Left lobe of liver (tissue), 2 donors: ENCODE data around the gene SMIM38. TPM values are rescaled to one million over a fixed set of nuclear protein-coding genes. Genes with fewer than 3 reads are reported as not detected.

Experiments used
- ATAC-seq: fragments of 200-7000 bp; cut with Tn5 transposase; one replicate; pipeline ENCODE4 v1.9.1; 2020; ENCODE audit warnings: mild to moderate bottlenecking, moderate library complexity
- DNase-seq: peaks from one replicate; pipeline ENCODE4 v3.0.0-alpha.2; 2020; ENCODE audit warnings: low spot score
- total RNA-seq: library from RNA; stranded (reverse); gene quantifications from one replicate; pipeline ENCODE4 v1.2.1, GENCODE V29; 2021
- donor health status: DM: no; HTN: no; CAD: no; lungs with moderate emphysema.
- donor health status: DM: no; HTN: yes; CAD: no.

SMIM38 gene
- not detected for total RNA-seq

GRCh38 chr11:69155302-69156234 lies at the start of gene SMIM38:
SMIM38 (plus strand) TSS chr11:69155935; CDS start chr11:69157847, 1,912 bp downstream.
- ATAC-seq = no peak
- DNase-seq = no peak

- DNase-seq = no peak
- ATAC-seq = no peak
Measured at GRCh38 chr11:69106031-69106811, 49.5 kb upstream of the SMIM38 start.

DNA sequence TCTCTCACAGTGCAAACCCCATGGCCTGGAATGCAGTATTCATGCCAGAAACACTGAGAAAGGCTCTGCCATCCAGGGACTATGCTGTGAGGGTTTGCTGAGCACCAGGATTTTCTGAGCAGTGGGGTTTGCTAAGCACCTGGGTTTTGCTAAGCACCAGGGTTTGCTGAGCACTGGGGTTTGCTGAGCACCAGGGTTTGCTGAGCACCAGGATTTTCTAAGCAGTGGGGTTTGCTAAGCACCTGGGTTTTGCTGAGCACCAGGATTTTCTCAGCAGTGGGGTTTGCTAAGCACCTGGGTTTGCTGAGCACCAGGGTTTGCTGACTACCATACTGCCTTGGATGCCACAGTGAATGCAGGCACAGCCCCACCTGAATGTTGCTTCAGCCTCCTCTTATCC lies 48.3 kb upstream of the SMIM38 start:
- no peak for DNase-seq

GRCh38 chr11:69108030-69108429 lies 47.7 kb upstream of the SMIM38 start:
- ATAC-seq (no peak), DNase-seq (no peak)

More for the DNA sequence above, 48.3 kb upstream of the SMIM38 start:
- no peak for ATAC-seq

DNA sequence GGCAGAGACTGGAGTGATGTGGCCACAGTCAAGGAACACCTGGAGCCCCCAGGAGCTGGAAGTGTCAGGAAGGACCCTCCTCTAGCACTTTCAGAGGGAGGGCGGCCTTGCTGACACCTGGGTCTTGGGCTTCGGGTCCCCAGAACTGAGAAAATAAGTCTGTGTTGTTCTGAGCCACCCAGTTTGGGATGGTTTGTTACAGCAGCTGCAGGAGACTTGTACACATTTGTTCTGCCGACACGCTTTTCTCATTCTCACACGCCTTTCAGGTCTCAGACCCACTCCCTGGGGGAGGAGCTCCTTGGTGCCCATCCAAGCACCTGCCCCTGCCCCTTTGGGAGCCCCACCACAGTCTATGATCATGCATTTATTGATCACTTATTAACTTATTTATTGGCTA lies 47.2 kb upstream of the SMIM38 start:
- ATAC-seq (no peak), DNase-seq (no peak)

- ATAC-seq (no peak), DNase-seq (no peak)
Measured at GRCh38 chr11:69109101-69109500, 46.6 kb upstream of the SMIM38 start.

- no peak for DNase-seq
Measured at GRCh38 chr11:69110451-69110850, 45.3 kb upstream of the SMIM38 start.

DNA sequence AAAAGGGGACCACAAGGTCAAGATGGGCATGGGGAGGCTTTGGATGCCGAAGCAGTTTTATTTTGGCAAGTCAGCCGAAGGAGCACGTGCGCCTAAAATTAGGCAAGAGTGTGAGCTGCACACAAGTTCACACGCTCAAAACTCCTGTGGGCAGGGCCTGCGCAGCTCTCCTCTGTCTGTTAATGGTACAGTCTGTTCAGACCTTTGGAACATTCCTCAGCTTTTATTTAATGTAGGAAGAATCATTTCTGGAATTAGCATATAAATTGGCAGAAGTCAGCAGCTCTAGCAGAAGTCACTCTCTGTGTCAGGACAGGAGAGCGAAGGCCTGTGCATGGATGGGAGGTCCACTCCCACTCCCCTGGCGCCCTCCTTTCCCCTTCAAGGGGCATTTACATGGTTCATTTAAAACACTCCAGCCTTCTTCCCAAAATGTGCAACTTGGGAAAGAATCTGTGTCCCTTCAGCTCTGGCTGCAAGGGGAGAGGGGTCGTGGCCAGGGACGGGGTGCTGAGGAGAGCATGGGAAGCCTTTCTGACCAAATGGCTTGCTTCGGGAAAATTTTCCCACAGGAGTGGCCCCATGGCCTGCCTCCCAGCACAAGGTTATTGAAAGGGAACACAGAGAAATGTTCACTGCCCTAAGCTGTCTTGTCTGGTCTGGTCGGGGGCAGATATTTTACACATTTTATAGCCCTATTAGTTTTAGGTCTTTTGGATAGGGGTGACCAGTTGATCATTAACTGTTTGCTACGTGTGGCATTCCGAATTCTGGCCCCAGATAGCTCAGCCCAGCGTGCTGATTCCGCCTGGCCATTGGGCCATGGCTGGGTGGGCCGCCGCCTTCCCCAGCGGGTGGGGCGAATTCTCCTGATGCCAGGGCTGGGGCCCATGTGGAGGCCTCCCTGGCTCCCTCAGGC lies 43.9 kb upstream of the SMIM38 start:
- ATAC-seq = no peak
- no peak for DNase-seq

More at GRCh38 chr11:69110451-69110850, 45.3 kb upstream of the SMIM38 start:
- ATAC-seq = no peak

DNA sequence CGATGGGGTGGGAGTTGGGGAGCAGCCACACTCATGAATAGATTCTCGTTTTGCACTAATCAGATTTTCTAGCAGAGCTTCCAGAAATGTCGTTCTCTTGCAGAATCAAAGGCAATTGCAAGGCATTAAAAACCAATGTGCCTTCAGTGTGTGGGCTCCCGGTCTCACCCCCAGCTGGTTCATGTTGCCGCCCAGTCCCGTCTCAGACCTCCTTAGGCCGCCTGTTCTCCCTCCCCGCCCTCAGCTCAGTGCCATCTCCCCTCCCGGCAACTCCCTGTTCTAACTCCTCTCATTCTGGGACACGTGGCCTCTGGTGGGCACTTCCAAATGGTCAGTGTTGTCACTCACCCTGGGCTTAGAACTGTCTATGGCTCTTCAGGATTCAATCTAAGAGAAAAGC lies 42.5 kb upstream of the SMIM38 start:
- DNase-seq (no peak), ATAC-seq (no peak)

GRCh38 chr11:69113646-69114340 lies 41.9 kb upstream of the SMIM38 start:
- ATAC-seq (no peak), DNase-seq (no peak)

GRCh38 chr11:69114362-69114761 lies 41.4 kb upstream of the SMIM38 start:
- no peak for DNase-seq
- ATAC-seq = no peak

DNA sequence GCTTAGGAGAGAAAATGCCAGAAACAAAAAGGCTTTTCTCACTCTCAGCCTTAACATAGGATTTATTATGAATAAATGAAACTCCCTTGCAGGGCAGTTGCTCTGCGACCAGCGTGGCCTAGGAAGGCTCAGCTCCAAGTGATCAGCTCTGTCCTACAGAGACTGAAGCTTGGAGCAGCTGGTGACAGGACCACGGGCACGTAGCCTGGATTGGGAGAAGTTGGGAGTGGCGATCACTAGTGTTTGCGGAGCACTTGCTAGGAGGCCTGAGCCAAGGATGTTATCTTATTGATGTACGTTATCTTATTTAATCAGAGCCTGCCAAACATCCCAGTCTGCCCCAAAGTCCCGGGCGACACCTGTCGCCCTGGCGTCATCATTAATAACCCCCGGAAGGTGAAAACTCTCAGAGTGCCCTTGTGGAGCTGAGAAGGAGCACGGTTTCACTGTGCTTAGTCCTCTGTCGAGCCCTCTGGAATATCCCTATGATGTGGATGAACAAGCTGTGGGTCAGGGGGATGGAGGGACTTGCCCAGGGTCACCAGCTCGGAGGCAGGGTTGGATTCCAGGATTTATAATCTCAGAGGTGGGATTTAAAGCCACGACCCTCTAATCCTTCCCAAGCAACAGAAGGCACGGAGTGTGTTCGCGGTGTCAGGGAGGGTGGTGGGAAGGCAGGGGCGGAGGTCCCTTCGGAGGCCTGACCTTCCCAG lies 40.8 kb upstream of the SMIM38 start:
- DNase-seq (peak; percentile 61), ATAC-seq (peak; percentile 56)

DNA sequence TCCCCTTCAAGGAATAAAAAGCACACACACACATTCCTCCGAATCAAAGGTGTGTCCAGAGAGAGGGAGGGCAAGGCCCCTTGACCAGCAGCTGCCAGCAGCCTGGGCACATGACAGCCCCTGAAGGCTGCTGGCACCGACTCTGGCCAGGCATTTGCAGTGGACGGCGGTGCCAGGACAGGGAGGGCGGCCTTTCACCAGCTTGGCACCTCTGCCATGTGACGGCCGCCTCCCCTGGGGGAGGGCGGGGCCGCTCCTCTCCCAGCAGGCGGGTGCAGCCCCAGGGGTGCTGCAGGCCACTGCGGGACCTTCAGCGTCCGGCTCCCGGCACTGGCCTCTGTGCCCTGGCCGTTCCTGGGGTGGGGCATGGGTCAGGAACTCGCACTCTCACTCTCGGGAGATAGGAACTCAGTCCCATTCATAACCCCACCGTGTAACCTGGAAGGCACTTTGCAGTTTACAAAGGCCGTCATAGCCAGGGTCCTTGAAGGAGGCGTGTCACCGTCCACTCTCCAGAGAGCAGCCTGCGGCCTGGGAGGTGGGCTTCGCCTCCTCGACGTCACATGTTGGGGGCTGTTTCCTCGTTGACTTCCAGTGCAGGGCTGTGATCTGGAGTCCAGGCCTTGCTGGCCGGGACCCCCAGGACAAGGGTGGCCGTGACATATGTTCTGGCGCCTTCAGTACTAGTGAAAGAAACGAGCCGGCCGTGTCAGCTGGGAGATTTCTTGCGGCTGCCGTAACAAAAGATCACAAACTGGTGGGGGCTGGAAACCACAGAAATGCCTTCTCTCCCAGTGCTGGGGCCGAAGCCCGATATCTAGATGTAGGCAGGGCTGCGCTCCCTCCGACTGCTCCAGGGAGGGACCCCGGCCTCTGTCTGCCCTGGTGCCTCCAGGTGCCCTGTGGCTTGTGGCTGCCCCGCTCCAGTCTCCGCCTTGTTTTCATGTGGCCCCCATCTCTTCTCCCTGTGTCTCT lies 39.9 kb upstream of the SMIM38 start:
- ATAC-seq (peak; percentile 95), DNase-seq (peak; percentile 86)

- ATAC-seq (no peak), DNase-seq (no peak)
Measured at GRCh38 chr11:69116671-69117070, 39.1 kb upstream of the SMIM38 start.

DNA sequence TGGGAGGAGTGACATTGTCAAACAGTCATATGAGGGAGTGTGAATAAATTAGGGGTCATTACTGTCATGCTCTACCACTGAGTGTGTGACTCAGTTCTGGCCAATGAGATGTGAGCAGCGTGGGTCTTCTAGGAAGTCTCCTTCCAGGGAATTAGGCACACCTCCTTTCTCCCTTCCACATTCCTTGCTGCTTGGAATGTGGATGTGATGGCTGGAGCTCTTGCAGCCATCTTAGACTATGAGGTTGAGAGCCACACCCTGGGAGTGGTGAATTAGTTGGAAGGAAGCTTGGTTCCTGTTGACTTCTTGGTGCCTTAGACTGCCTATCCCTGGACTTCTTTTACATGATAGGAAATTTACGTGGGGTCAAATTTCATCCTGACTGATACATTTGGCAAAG lies 36.5 kb upstream of the SMIM38 start:
- ATAC-seq (no peak), DNase-seq (no peak)

DNA sequence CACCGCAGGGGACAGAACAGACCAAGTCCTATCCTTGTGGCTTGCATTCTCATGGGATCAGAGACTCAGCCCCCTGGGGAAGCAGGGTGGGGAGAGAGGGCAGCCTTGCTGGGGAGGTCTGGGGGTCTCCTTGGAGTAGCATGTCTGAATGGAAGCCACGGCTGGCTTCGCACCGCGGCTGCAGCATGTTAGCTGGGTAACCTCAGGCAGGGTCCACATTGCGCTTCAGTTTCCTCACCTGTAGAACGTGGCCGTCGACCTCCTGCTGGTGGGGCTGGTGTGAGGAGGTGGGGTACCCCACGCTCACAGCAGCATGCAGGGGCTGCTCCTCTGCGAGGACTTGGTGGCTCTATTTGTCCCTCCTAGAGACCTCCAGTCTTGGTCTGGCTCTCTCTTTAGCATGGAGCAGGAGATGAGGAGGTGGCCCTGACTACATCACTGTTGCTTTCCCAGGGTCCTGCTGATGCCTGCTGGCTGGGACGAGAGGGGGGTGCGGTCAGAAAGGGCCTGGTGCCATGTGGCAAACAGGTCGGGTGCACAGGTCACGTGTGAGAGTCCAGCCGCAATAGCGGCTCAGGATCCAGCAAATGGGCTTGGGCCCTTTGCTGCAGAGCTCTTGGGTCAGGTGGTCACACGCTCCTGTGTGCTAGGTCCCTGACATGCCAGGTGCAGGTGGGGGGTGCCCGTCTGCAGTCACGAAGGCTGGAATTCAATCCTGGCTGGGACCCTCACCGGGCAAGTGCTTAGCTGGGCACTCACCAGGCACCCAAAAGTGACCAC lies 35.4 kb upstream of the SMIM38 start:
- DNase-seq = no peak
- no peak for ATAC-seq

DNA sequence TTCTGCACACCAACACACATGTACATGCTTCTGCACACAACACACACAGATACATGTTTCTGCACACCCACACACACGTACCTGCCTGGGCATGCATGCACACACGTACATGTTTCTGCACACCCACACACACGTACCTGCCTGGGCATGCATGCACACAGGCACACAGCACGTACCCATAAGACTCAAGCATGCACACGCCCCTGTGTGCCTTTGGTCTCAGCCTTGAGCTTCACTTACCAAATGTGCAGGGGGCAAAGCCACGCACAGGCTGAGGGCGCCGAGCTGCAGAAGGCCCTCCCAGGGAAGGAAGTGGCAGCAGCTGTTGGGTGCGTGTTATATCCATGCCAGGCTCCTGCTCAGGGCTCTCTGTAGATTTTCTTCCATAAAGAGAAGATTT lies 34.7 kb upstream of the SMIM38 start:
- no peak for ATAC-seq
- DNase-seq = no peak
